Upper lobe of right lung (tissue), 1 donor: Measurements from ENCODE around the gene CROCC. TPM values are rescaled to one million over a fixed set of nuclear protein-coding genes. Genes with fewer than 3 reads are reported as not detected.
"Not testable (repeated sequence)": the region's sequence is repeated elsewhere in the genome, so short reads cannot be mapped to it uniquely, and the experiment has no call there.

ENCODE experiments used
- ATAC-seq: fragments of 200-7000 bp; cut with Tn5 transposase; one replicate; pipeline ENCODE4 v1.9.1; 2020; ENCODE audit warnings: mild to moderate bottlenecking, moderate library complexity
- DNase-seq: peaks from one replicate; pipeline ENCODE4 v3.0.0-alpha.2; 2020
- H3K27ac ChIP-seq: fragments of 200-600 bp; one replicate; pipeline ENCODE4 v1.8.0; 2022
- H3K27me3 ChIP-seq: fragments of 200-600 bp; one replicate; pipeline ENCODE4 v1.8.0; 2022; ENCODE audit warnings: mild to moderate bottlenecking
- H3K36me3 ChIP-seq: fragments of 200-600 bp; one replicate; pipeline ENCODE4 v1.8.0; 2022
- H3K4me1 ChIP-seq: fragments of 200-600 bp; one replicate; pipeline ENCODE4 v1.8.0; 2022
- H3K4me3 ChIP-seq: fragments of 200-600 bp; one replicate; pipeline ENCODE4 v1.8.0; 2022; ENCODE audit warnings: mild to moderate bottlenecking
- H3K9me3 ChIP-seq: fragments of 200-600 bp; one replicate; pipeline ENCODE4 v1.8.0; 2022
- CTCF ChIP-seq: fragments of 200-600 bp; IDR thresholded peaks from one replicate; pipeline ENCODE4 v1.8.0; 2022; ENCODE audit warnings: antibody characterized with exemption
- intact Hi-C: fragments of 100-400 bp; cut with DNase I; formaldehyde crosslinking; loops from one replicate; pipeline ENCODE4 v1.11.0; 2022
- total RNA-seq: library from RNA; stranded (reverse); fragmentation: NEBNext Ultra II Directional; extraction: Animal tissue kit (Norgen Biotek cat#: 25700); gene quantifications from one replicate; pipeline ENCODE4 v1.2.1, GENCODE V29; 2021
- donor health status: DM: no; HTN: yes; CAD: no; lungs with severe emphysema.

The CROCC gene
- total RNA-seq, 1 donor from 2014 or later: 20.9 TPM

DNA sequence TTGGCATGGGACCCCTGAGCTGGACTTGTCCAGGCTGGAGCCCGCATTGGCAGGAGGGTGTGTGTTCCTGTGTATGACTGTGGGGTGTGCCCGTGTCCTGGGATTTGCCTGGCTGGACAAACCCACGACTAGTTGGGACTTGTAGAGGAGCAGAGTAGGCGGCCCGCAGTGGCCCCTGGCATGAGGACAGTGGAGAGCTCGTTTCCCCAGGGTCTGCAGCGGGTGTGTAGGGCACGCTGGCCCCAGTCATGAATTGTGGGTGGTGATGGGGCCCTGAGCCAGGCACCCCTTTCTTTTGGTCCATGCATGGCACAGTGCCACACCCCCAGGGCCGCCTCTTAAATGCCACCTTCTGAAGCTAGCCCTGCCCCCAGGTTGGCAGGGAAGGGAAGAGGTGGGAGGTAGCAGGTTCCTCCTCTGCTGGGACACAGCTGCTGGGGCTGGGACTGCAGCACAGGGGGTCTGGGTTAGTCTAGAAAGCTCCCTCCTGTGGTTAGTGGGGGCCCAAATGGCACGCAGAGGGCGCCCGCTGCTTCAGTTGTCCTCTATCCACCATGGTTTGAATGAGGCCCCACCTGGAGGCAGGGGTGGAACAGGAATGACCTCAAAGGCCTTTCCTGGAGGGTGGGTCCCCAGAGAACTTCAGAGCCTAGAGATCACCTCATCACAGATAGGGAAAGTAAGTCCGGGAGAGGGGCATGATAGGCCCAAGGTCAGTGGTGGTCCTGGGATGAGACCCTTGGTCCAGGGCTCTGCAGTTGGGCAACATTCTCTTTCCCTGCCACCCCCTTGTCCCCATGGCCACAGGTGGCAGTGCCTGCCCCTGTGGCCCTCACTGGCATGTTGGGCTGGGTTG is 4.1 kb downstream of the CROCC start:
- no peak for TF ChIP-seq CTCF
- Histone ChIP-seq H3K36me3 (no peaks in the 10 kb centered on the region), H3K4me1 (peaks cover 4% of the 10 kb centered on the region), H3K27me3 (no peaks in the 10 kb centered on the region), H3K27ac (no peak overlapping the region), H3K4me3 (no peak overlapping the region), H3K9me3 (no peaks in the 10 kb centered on the region)
- DNase-seq: no peak
- ATAC-seq: no peak
- intact Hi-C loops: no loop called here

- no peak for ATAC-seq
Measured at GRCh38 chr1:16926491-16927073, 4.9 kb downstream of the CROCC start.

GRCh38 chr1:16927256-16927655 is 5.5 kb downstream of the CROCC start:
- intact Hi-C loops: no loop called here
- TF ChIP-seq CTCF: no peak
- no peaks in the 10 kb centered on the region for H3K27me3 ChIP-seq

More at GRCh38 chr1:16926491-16927073, 4.9 kb downstream of the CROCC start:
- Histone ChIP-seq H3K27me3 (no peaks in the 10 kb centered on the region), H3K27ac (no peak overlapping the region), H3K4me1 (peaks cover 2% of the 10 kb centered on the region), H3K9me3 (no peaks in the 10 kb centered on the region), H3K36me3 (no peaks in the 10 kb centered on the region), H3K4me3 (no peak overlapping the region)
- intact Hi-C loops: no loop called here
- DNase-seq: no peak
- no peak for TF ChIP-seq CTCF

DNA sequence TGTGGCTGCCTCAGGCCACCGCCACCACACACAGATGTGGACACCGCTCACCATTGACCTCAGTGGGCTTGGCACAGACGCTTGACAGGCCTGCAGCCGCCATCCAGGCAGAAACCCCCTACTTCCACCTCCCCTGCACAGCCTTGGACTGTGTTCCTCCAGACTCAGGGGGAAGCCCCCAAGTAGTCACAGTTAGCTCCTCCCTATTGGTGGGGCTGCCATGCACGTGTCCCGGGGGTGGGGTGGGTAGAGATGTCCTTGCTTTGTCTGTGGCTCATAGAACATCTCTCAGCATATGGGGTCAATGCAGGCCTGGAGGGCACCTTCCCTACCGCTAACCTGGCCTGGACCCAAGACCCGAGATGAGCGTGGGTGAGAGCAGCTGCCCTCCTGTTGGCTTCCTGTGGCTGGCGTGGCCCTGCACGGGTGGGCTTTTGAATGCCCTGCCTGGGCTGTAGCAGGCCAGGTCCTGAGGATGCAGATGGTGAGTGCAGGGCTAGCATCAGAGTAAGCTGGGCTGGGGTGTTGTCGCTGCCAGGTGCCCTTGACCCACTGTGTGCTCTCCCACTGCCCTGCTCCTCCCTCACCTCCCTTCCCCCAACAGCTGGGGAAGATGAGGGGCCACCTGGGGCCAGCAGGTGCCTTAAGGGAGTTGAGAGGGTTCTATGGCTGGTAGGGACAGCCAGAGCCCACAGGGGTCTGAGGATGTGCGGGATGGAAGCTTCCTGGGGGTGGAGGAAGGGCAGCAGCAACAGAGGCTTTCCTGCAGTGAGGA is 6.2 kb downstream of the CROCC start:
- Histone ChIP-seq H3K9me3 (no peaks in the 10 kb centered on the region), H3K4me3 (no peak overlapping the region), H3K27me3 (no peaks in the 10 kb centered on the region), H3K36me3 (no peaks in the 10 kb centered on the region), H3K27ac (no peak overlapping the region), H3K4me1 (no peaks in the 10 kb centered on the region)
- DNase-seq (no peak), ATAC-seq (no peak)
- intact Hi-C loops: no loop called here
- TF ChIP-seq CTCF: no peak

More at GRCh38 chr1:16927256-16927655, 5.5 kb downstream of the CROCC start:
- Histone ChIP-seq H3K4me3 (no peak overlapping the region), H3K9me3 (no peaks in the 10 kb centered on the region), H3K27ac (no peak overlapping the region), H3K36me3 (no peaks in the 10 kb centered on the region), H3K4me1 (no peaks in the 10 kb centered on the region)
- DNase-seq (no peak), ATAC-seq (no peak)

GRCh38 chr1:16929146-16930041 is 7.7 kb downstream of the CROCC start:
- H3K4me3 ChIP-seq, DNase-seq, H3K9me3 ChIP-seq, H3K27ac ChIP-seq, ATAC-seq, H3K4me1 ChIP-seq, H3K36me3 ChIP-seq, H3K27me3 ChIP-seq, intact Hi-C loops: not testable (repeated sequence)

DNA sequence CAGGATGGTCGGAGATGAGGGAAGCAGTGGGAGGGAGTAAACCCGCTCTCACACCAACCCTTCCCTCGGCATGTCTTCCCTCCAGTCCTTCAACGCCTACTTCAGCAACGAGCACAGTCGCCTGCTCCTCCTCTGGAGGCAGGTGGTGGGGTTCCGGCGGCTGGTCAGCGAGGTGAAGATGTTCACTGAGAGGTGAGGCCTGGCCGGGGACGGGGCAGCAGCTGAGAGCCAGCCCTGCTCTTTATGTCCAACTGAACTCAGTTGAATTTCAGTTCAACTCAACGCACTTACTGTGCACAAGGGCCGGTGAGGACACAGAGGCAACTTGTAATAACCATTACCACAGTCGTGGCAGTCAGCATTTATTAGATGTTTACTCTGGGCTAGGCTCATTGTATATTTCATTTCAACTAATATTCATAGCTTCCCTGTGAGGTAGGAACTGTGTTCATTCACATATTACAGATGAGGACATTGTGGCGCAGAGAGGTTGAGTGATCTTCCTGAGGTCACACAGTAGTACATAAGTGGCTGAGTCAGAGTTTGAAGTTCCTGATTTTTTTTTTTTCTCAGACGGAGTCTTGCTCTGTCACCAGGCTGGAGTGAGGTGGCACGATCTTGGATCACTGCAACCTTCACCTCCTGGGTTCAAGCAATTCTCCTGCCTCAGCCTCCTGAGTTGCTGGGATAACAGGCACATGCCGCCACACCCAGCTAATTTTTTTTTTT is 9.6 kb downstream of the CROCC start:
- H3K27ac ChIP-seq, intact Hi-C loops, ATAC-seq, H3K9me3 ChIP-seq, H3K4me1 ChIP-seq, H3K27me3 ChIP-seq, H3K4me3 ChIP-seq, DNase-seq, H3K36me3 ChIP-seq: not testable (repeated sequence)

GRCh38 chr1:16933945-16934344 is 12.2 kb downstream of the CROCC start:
- H3K4me1 ChIP-seq, H3K27me3 ChIP-seq, H3K4me3 ChIP-seq, DNase-seq, H3K9me3 ChIP-seq, intact Hi-C loops, H3K27ac ChIP-seq, H3K36me3 ChIP-seq, ATAC-seq: not testable (repeated sequence)

DNA sequence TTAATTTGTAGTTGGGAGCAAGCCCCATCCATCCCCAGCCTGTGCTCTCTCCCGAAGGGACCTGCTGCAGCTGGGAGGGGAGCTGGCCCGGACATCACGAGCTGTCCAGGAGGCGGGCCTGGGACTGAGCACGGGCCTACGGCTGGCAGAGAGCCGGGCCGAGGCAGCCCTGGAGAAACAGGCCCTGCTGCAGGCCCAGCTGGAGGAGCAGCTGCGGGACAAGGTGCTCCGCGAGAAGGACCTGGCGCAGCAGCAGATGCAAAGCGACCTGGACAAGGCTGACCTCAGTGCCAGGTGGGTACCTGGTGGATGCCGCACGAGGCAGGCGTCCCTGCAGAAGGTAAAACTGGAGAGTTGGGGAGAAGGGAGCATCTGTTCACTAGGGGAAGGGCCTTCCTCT is 14.8 kb downstream of the CROCC start:
- H3K27ac ChIP-seq, H3K36me3 ChIP-seq, H3K9me3 ChIP-seq, H3K4me3 ChIP-seq, DNase-seq, H3K27me3 ChIP-seq, ATAC-seq, intact Hi-C loops, H3K4me1 ChIP-seq: not testable (repeated sequence)
